GM12878 (cell line): Measurements from ENCODE around the gene ATXN7L1.

Experiments
- BRCA1 ChIP-seq: IDR thresholded peaks from 2 replicates; pipeline ENCODE4 v1.6.1; 2011; ENCODE audit warnings: low read depth, low read length, improper control_type of control experiment
- CBX5 ChIP-seq: sonication (generic); IDR thresholded peaks from 2 replicates; pipeline ENCODE4 v1.6.1; 2016; ENCODE audit warnings: low read depth, moderate library complexity, mild to moderate bottlenecking, inconsistent platforms
- EED ChIP-seq: sonication (generic); IDR thresholded peaks from 2 replicates; pipeline ENCODE4 v1.6.1; 2016; ENCODE audit warnings: antibody characterized with exemption, low read depth
- HDAC2 ChIP-seq: fragments of 200-600 bp; sonication (generic); IDR thresholded peaks from 2 replicates; pipeline ENCODE4 v1.6.1; 2017
- JUND ChIP-seq: IDR thresholded peaks from 2 replicates; pipeline ENCODE4 v1.6.1; 2012; ENCODE audit warnings: low read depth, mild to moderate bottlenecking, low read length, improper control_type of control experiment, moderate library complexity
- MYC ChIP-seq: IDR thresholded peaks from 2 replicates; pipeline ENCODE4 v1.6.1; 2011; ENCODE audit warnings: mild to moderate bottlenecking, low read length, moderate library complexity, inconsistent platforms; ENCODE audit not compliant: insufficient read depth, insufficient replicate concordance, insufficient read length, severe bottlenecking
- NR2C2 ChIP-seq: IDR thresholded peaks from 2 replicates; pipeline ENCODE4 v1.6.1; 2011; ENCODE audit warnings: borderline replicate concordance, low read depth; ENCODE audit not compliant: control insufficient read depth, insufficient read length
- SREBF1 ChIP-seq: IDR thresholded peaks from 2 replicates; pipeline ENCODE4 v1.6.1; 2012; ENCODE audit warnings: mild to moderate bottlenecking, low read length
- TAF1 ChIP-seq: IDR thresholded peaks from 2 replicates; pipeline ENCODE4 v1.6.1; 2011; ENCODE audit warnings: mild to moderate bottlenecking, low read depth, low read length, borderline replicate concordance
- TCF7 ChIP-seq: IDR thresholded peaks from 2 replicates; pipeline ENCODE4 v1.6.1; 2014; ENCODE audit warnings: antibody characterized with exemption, borderline replicate concordance
- TF ChIP-seq, protein P1 (sequence below): IDR thresholded peaks from 2 replicates; pipeline ENCODE4 v1.6.1; 2011; ENCODE audit warnings: low read depth, low read length, improper control_type of control experiment, borderline replicate concordance
- TF ChIP-seq, protein P2 (sequence below): fragments of 450-650 bp; IDR thresholded peaks from 2 replicates; pipeline ENCODE4 v1.6.1; 2016; ENCODE audit warnings: mild to moderate bottlenecking, moderate library complexity, borderline replicate concordance
- TF ChIP-seq, protein P3 (sequence below): fragments of 450-650 bp; IDR thresholded peaks from 2 replicates; pipeline ENCODE4 v1.6.1; 2017; ENCODE audit warnings: low read depth, mild to moderate bottlenecking, moderate library complexity
- TF ChIP-seq, protein P4 (sequence below), 3 experiments: IDR thresholded peaks in 2 of 3; conservative IDR thresholded peaks in 1 of 3; 2 replicates each; pipeline ENCODE4 v1.5.1; 2011; ENCODE audit warnings: low read depth in 3 of 3, low read length in 3 of 3, mild to moderate bottlenecking in 3 of 3, control low read depth in 2 of 3, moderate library complexity in 2 of 3, inconsistent platforms in 1 of 3, mixed read lengths in 1 of 3; ENCODE audit not compliant: control insufficient read depth in 2 of 3, insufficient read depth in 1 of 3; ENCODE audit errors: extremely low read depth in 1 of 3

DNA sequence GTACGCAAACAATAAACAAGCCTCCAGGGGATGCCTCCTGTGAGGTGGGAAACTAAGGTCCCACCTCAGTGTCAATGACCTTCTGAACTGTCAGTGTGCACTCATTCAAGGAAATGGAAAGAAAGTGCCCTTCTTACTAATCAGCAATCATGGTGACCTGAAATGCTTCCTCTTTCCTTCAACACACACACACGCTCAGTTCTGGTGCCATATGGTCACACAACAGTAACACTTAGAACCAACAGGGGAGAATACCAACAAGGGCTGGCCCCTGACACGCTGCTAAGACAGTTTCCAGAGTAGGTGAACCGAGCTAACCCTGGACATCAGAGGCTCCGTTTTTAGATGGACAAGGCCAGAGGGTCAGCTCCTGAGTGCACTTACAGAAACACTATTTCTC, 253.0 kb downstream of the ATXN7L1 start:
- no peak for TF ChIP-seq HDAC2
- TF ChIP-seq BRCA1 = no peak
- no peak for TF ChIP-seq CBX5
- TF ChIP-seq, protein P1, sequence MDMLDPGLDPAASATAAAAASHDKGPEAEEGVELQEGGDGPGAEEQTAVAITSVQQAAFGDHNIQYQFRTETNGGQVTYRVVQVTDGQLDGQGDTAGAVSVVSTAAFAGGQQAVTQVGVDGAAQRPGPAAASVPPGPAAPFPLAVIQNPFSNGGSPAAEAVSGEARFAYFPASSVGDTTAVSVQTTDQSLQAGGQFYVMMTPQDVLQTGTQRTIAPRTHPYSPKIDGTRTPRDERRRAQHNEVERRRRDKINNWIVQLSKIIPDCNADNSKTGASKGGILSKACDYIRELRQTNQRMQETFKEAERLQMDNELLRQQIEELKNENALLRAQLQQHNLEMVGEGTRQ = no peak
- no peak for TF ChIP-seq MYC
- TF ChIP-seq, protein P2, sequence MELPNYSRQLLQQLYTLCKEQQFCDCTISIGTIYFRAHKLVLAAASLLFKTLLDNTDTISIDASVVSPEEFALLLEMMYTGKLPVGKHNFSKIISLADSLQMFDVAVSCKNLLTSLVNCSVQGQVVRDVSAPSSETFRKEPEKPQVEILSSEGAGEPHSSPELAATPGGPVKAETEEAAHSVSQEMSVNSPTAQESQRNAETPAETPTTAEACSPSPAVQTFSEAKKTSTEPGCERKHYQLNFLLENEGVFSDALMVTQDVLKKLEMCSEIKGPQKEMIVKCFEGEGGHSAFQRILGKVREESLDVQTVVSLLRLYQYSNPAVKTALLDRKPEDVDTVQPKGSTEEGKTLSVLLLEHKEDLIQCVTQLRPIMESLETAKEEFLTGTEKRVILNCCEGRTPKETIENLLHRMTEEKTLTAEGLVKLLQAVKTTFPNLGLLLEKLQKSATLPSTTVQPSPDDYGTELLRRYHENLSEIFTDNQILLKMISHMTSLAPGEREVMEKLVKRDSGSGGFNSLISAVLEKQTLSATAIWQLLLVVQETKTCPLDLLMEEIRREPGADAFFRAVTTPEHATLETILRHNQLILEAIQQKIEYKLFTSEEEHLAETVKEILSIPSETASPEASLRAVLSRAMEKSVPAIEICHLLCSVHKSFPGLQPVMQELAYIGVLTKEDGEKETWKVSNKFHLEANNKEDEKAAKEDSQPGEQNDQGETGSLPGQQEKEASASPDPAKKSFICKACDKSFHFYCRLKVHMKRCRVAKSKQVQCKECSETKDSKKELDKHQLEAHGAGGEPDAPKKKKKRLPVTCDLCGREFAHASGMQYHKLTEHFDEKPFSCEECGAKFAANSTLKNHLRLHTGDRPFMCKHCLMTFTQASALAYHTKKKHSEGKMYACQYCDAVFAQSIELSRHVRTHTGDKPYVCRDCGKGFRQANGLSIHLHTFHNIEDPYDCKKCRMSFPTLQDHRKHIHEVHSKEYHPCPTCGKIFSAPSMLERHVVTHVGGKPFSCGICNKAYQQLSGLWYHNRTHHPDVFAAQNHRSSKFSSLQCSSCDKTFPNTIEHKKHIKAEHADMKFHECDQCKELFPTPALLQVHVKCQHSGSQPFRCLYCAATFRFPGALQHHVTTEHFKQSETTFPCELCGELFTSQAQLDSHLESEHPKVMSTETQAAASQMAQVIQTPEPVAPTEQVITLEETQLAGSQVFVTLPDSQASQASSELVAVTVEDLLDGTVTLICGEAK = no peak
- TF ChIP-seq, protein P3, sequence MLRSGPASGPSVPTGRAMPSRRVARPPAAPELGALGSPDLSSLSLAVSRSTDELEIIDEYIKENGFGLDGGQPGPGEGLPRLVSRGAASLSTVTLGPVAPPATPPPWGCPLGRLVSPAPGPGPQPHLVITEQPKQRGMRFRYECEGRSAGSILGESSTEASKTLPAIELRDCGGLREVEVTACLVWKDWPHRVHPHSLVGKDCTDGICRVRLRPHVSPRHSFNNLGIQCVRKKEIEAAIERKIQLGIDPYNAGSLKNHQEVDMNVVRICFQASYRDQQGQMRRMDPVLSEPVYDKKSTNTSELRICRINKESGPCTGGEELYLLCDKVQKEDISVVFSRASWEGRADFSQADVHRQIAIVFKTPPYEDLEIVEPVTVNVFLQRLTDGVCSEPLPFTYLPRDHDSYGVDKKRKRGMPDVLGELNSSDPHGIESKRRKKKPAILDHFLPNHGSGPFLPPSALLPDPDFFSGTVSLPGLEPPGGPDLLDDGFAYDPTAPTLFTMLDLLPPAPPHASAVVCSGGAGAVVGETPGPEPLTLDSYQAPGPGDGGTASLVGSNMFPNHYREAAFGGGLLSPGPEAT = no peak
- TF ChIP-seq, protein P4, sequence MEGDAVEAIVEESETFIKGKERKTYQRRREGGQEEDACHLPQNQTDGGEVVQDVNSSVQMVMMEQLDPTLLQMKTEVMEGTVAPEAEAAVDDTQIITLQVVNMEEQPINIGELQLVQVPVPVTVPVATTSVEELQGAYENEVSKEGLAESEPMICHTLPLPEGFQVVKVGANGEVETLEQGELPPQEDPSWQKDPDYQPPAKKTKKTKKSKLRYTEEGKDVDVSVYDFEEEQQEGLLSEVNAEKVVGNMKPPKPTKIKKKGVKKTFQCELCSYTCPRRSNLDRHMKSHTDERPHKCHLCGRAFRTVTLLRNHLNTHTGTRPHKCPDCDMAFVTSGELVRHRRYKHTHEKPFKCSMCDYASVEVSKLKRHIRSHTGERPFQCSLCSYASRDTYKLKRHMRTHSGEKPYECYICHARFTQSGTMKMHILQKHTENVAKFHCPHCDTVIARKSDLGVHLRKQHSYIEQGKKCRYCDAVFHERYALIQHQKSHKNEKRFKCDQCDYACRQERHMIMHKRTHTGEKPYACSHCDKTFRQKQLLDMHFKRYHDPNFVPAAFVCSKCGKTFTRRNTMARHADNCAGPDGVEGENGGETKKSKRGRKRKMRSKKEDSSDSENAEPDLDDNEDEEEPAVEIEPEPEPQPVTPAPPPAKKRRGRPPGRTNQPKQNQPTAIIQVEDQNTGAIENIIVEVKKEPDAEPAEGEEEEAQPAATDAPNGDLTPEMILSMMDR (IDR thresholded peaks at IDR 0.05 in 2 of 3, conservative IDR thresholded peaks at IDR 0.05 in 1 of 3; ENCODE audit: control insufficient read depth in 2 of 3, extremely low read depth in 1 of 3, insufficient read depth in 1 of 3, low read depth in 3 of 3, low read length in 3 of 3) = no peak
- TF ChIP-seq TAF1 = no peak
- TF ChIP-seq EED = no peak
- no peak for TF ChIP-seq JUND
- TF ChIP-seq NR2C2 = no peak
- no peak for TF ChIP-seq TCF7
- no peak for TF ChIP-seq SREBF1
